Measurements from ENCODE around the gene CLCA2. TPM values are rescaled to one million over a fixed set of nuclear protein-coding genes. Genes with fewer than 3 reads are reported as not detected.

The CLCA2 gene
- total RNA-seq, 1 donor from 2014 or later = not detected

GRCh38 chr1:86477682-86478081 is 53.7 kb downstream of the CLCA2 start:
- Histone ChIP-seq H3K4me3 (no peak overlapping the region), H3K4me1 (no peaks in the 10 kb centered on the region), H3K9ac (no peak overlapping the region), H3K36me3 (no peaks in the 10 kb centered on the region), H3K4me2 (no peak overlapping the region), H3K79me2 (ENCODE audit: low read depth) (no peaks in the 10 kb centered on the region), H3K9me3 (ENCODE audit: low read depth) (no peaks in the 10 kb centered on the region), H2AFZ (replicated peaks) (no peak overlapping the region), H3K27ac (no peak overlapping the region), H4K20me1 (ENCODE audit: low read depth) (no peaks in the 10 kb centered on the region), H3F3A (ENCODE audit: low read depth) (no peaks in the 10 kb centered on the region), H3K27me3 (no peaks in the 10 kb centered on the region)
- no peaks in the 10 kb centered on the region for H3K36me3 Mint-ChIP-seq
- no peaks in the 10 kb centered on the region for H3K27me3 Mint-ChIP-seq (ENCODE audit: insufficient read depth, low read depth)
- no peak overlapping the region for H3K27ac Mint-ChIP-seq
- DNase-seq (ENCODE audit: low spot score) = no peak
- TF ChIP-seq CTCF (IDR thresholded peaks at IDR 0.05) = no peak
- no peak for TF ChIP-seq EZH2phosphoT487 (IDR thresholded peaks at IDR 0.05)
- TF ChIP-seq EZH2 (IDR thresholded peaks at IDR 0.05) = no peak
- H3K4me1 Mint-ChIP-seq = peaks cover 4% of the 10 kb centered on the region
- H3K4me3 Mint-ChIP-seq = no peak overlapping the region
- H3K9me3 Mint-ChIP-seq = no peaks in the 10 kb centered on the region

GRCh38 chr1:86478416-86479156 is 54.6 kb downstream of the CLCA2 start:
- H3K9me3 Mint-ChIP-seq = no peaks in the 10 kb centered on the region
- no peak for DNase-seq (ENCODE audit: low spot score)
- no peak overlapping the region for H3K27ac Mint-ChIP-seq
- Histone ChIP-seq H3K4me1 (no peaks in the 10 kb centered on the region), H3F3A (ENCODE audit: low read depth) (no peaks in the 10 kb centered on the region), H3K9ac (no peak overlapping the region), H4K20me1 (ENCODE audit: low read depth) (no peaks in the 10 kb centered on the region), H3K36me3 (no peaks in the 10 kb centered on the region), H3K4me3 (no peak overlapping the region), H3K9me3 (ENCODE audit: low read depth) (no peaks in the 10 kb centered on the region), H3K4me2 (no peak overlapping the region), H3K79me2 (ENCODE audit: low read depth) (no peaks in the 10 kb centered on the region), H2AFZ (replicated peaks) (no peak overlapping the region), H3K27me3 (no peaks in the 10 kb centered on the region), H3K27ac (no peak overlapping the region)
- H3K27me3 Mint-ChIP-seq (ENCODE audit: insufficient read depth, low read depth) = no peaks in the 10 kb centered on the region
- H3K4me3 Mint-ChIP-seq = no peak overlapping the region
- no peaks in the 10 kb centered on the region for H3K36me3 Mint-ChIP-seq
- H3K4me1 Mint-ChIP-seq = peaks cover 4% of the 10 kb centered on the region
- TF ChIP-seq EZH2phosphoT487 (IDR thresholded peaks at IDR 0.05) (no peak), EZH2 (IDR thresholded peaks at IDR 0.05) (no peak), CTCF (IDR thresholded peaks at IDR 0.05) (no peak)

DNA sequence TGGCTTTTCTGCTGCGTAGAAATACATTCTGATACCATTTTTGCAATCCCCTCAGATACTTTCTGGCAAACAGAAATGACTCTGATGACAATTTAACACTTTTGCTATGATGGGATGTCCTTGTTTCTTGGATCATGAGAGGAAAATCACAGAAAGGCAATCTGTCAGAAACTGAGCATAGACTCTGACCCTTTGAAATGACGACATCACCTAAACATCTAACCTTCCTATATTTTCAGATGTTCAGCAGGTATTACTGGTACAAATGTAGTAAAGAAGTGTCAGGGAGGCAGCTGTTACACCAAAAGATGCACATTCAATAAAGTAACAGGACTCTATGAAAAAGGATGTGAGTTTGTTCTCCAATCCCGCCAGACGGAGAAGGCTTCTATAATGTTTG is 58.0 kb downstream of the CLCA2 start:
- Histone ChIP-seq H3K79me2 (ENCODE audit: low read depth) (no peaks in the 10 kb centered on the region), H2AFZ (replicated peaks) (no peak overlapping the region), H3K4me3 (no peak overlapping the region), H3K27ac (no peak overlapping the region), H3K4me2 (no peak overlapping the region), H3K27me3 (no peaks in the 10 kb centered on the region), H3F3A (ENCODE audit: low read depth) (no peaks in the 10 kb centered on the region), H3K36me3 (no peaks in the 10 kb centered on the region), H3K4me1 (no peaks in the 10 kb centered on the region), H4K20me1 (ENCODE audit: low read depth) (no peaks in the 10 kb centered on the region), H3K9me3 (ENCODE audit: low read depth) (no peaks in the 10 kb centered on the region), H3K9ac (no peak overlapping the region)
- DNase-seq (ENCODE audit: low spot score) = no peak
- no peak overlapping the region for H3K27ac Mint-ChIP-seq
- H3K27me3 Mint-ChIP-seq (ENCODE audit: insufficient read depth, low read depth) = no peaks in the 10 kb centered on the region
- no peak overlapping the region for H3K4me3 Mint-ChIP-seq
- no peaks in the 10 kb centered on the region for H3K9me3 Mint-ChIP-seq
- H3K36me3 Mint-ChIP-seq = no peaks in the 10 kb centered on the region
- TF ChIP-seq EZH2 (IDR thresholded peaks at IDR 0.05) (no peak), CTCF (IDR thresholded peaks at IDR 0.05) (no peak), EZH2phosphoT487 (IDR thresholded peaks at IDR 0.05) (no peak)
- peaks cover 4% of the 10 kb centered on the region for H3K4me1 Mint-ChIP-seq

Data from neural progenitor cell (in vitro differentiated cells).